MCF 10A (cell line): ENCODE data around the gene EVC2. TPM values are rescaled to one million over a fixed set of nuclear protein-coding genes. Genes with fewer than 3 reads are reported as not detected.

Experiments used
- BruUV-seq: library from RNA; stranded (reverse); fragments of 400-500 nt; replicated peaks from 2 replicates; lab custom pipeline; 2021; lab: Mats Ljungman, UMichigan
- CTCF ChIA-PET: fragments of 300-600 bp; sonication (Branson Sonifier 250); formaldehyde crosslinking; extraction: SDS; loops from one replicate; lab custom pipeline; 2021; ENCODE audit warnings: antibody characterized with exemption, inconsistent platforms; lab: Yijun Ruan, JAX
- POLR2A ChIA-PET: fragments of 300-600, 350-650 bp; sonication (Branson Sonifier 250); formaldehyde crosslinking; extraction: SDS; loops from one replicate; lab custom pipeline; 2020; ENCODE audit warnings: antibody characterized with exemption, inconsistent platforms; lab: Yijun Ruan, JAX
- DNase-seq: peaks from one replicate; pipeline ENCODE4 v3.0.0-alpha.2; 2018; ENCODE audit not compliant: unreplicated experiment
- H3K27ac Mint-ChIP-seq: one replicate; pipeline ENCODE4 v1.8.0; 2022; ENCODE audit warnings: mild to moderate bottlenecking, low read depth, mixed read lengths; ENCODE audit not compliant: unreplicated experiment
- H3K27me3 Mint-ChIP-seq: one replicate; pipeline ENCODE4 v1.8.0; 2022; ENCODE audit warnings: mixed read lengths; ENCODE audit not compliant: insufficient read depth, unreplicated experiment
- H3K36me3 Mint-ChIP-seq: one replicate; pipeline ENCODE4 v1.8.0; 2022; ENCODE audit warnings: mild to moderate bottlenecking, moderate library complexity, mixed read lengths; ENCODE audit not compliant: insufficient read depth, unreplicated experiment
- H3K4me1 Mint-ChIP-seq: one replicate; pipeline ENCODE4 v1.8.0; 2022; ENCODE audit warnings: mixed read lengths; ENCODE audit not compliant: insufficient read depth, unreplicated experiment
- H3K4me3 Mint-ChIP-seq: one replicate; pipeline ENCODE4 v1.8.0; 2022; ENCODE audit warnings: mild to moderate bottlenecking, moderate library complexity, mixed read lengths; ENCODE audit not compliant: unreplicated experiment
- H3K9me3 Mint-ChIP-seq: one replicate; pipeline ENCODE4 v1.8.0; 2022; ENCODE audit warnings: mixed read lengths; ENCODE audit not compliant: unreplicated experiment
- CTCF ChIP-seq: fragments of 200-600 bp; IDR thresholded peaks from one replicate; pipeline ENCODE4 v1.8.0; 2022; ENCODE audit warnings: antibody characterized with exemption, mild to moderate bottlenecking; ENCODE audit not compliant: unreplicated experiment
- intact Hi-C: fragments of 100-400 bp; cut with micrococcal nuclease; formaldehyde crosslinking; loops from 2 replicates; pipeline ENCODE4 v1.14.1; 2022
- total RNA-seq: library from RNA; stranded (reverse); gene quantifications from 2 replicates; pipeline ENCODE4 v1.2.3, GENCODE V29; 2022

Gene EVC2
- total RNA-seq, 1 experiment from 2014 or later: 5.5 TPM

GRCh38 chr4:5561286-5561685 is 147.1 kb downstream of the EVC2 start:
- no peak for DNase-seq
- intact Hi-C loops: no loop called here
- no peak for TF ChIP-seq CTCF
- ChIA-PET CTCF (no interaction called here), POLR2A (no interaction called here)
- BruUV-seq: no TSS peak
- Mint-ChIP-seq H3K36me3 (peaks cover 5% of the 10 kb centered on the region), H3K4me1 (no peaks in the 10 kb centered on the region), H3K4me3 (no peak overlapping the region), H3K27ac (no peak overlapping the region), H3K27me3 (no peaks in the 10 kb centered on the region), H3K9me3 (peaks cover 7% of the 10 kb centered on the region)

GRCh38 chr4:5558502-5558901 is 149.9 kb downstream of the EVC2 start:
- ChIA-PET CTCF (no interaction called here), POLR2A (no interaction called here)
- no peak overlapping the region for H3K4me3 Mint-ChIP-seq

GRCh38 chr4:5554376-5554775 is 154.0 kb downstream of the EVC2 start:
- no TSS peak for BruUV-seq
- TF ChIP-seq CTCF: no peak
- no peaks in the 10 kb centered on the region for H3K27me3 Mint-ChIP-seq
- no peak overlapping the region for H3K4me3 Mint-ChIP-seq
- no peak overlapping the region for H3K27ac Mint-ChIP-seq
- ChIA-PET POLR2A (no interaction called here), CTCF (interaction anchor here (0.6 to 0.8 kb wide), 2 partner anchors 30 to 236 kb away, joined by 3 read pairs; no protein-coding TSS in a partner anchor)
- no peak for DNase-seq
- intact Hi-C loops: no loop called here
- peaks cover 7% of the 10 kb centered on the region for H3K36me3 Mint-ChIP-seq
- H3K9me3 Mint-ChIP-seq: peaks cover 53% of the 10 kb centered on the region
- H3K4me1 Mint-ChIP-seq: no peaks in the 10 kb centered on the region

More at GRCh38 chr4:5558502-5558901, 149.9 kb downstream of the EVC2 start:
- peaks cover 16% of the 10 kb centered on the region for H3K9me3 Mint-ChIP-seq
- no peaks in the 10 kb centered on the region for H3K36me3 Mint-ChIP-seq
- no peak for TF ChIP-seq CTCF
- intact Hi-C loops: no loop called here
- BruUV-seq: no TSS peak
- no peaks in the 10 kb centered on the region for H3K4me1 Mint-ChIP-seq
- no peak for DNase-seq
- H3K27ac Mint-ChIP-seq: no peak overlapping the region
- H3K27me3 Mint-ChIP-seq: no peaks in the 10 kb centered on the region

GRCh38 chr4:5553801-5554200 is 154.6 kb downstream of the EVC2 start:
- no peak for DNase-seq
- TF ChIP-seq CTCF: no peak
- Mint-ChIP-seq H3K4me1 (no peaks in the 10 kb centered on the region), H3K9me3 (peaks cover 53% of the 10 kb centered on the region), H3K27me3 (no peaks in the 10 kb centered on the region), H3K4me3 (no peak overlapping the region), H3K27ac (no peak overlapping the region), H3K36me3 (peaks cover 7% of the 10 kb centered on the region)
- ChIA-PET CTCF (interaction anchor here (0.8 kb wide), 1 partner anchor 237 kb away, joined by 3 read pairs; no protein-coding TSS in a partner anchor), POLR2A (no interaction called here)
- intact Hi-C loops: no loop called here
- BruUV-seq: no TSS peak
